ENCODE data around the gene RPRD1A.

DNA sequence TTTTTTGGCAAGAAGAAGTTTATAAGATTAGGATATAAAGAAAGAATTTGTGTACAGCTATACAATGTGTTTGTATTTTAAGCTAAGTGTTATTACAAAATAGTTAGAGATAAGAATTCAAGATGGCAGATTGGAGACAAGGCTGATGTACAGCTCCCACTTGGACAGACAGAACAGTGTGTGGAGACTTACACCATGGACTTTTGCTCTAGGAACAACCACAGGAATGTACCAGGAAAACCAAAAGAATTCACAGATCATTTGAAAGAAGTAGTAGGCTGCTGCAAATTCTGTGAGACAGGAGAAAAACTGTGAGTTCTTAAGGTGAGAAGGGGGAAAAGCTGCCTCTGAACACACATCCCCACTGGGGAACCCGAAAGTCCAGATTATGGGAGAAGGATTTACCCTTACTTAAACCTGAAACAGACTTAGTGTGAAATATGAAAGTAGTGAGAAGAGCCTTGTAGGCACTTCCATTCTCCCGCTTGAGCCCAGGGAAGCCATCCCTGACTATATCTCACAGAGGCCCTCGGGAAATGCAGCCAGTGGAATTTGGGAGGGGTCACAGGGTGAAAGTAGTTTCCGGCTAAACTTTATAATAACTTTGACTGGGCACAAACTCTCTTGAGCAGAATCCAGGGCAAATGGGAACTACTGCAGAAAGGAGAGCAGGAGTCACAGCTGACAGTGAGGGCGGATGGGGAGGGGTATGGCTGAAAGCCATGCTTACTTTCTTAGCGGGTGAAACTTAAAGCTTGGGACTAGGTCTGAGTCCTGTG is 11.6 kb upstream of the RPRD1A start:
- TF ChIP-seq, protein P1, sequence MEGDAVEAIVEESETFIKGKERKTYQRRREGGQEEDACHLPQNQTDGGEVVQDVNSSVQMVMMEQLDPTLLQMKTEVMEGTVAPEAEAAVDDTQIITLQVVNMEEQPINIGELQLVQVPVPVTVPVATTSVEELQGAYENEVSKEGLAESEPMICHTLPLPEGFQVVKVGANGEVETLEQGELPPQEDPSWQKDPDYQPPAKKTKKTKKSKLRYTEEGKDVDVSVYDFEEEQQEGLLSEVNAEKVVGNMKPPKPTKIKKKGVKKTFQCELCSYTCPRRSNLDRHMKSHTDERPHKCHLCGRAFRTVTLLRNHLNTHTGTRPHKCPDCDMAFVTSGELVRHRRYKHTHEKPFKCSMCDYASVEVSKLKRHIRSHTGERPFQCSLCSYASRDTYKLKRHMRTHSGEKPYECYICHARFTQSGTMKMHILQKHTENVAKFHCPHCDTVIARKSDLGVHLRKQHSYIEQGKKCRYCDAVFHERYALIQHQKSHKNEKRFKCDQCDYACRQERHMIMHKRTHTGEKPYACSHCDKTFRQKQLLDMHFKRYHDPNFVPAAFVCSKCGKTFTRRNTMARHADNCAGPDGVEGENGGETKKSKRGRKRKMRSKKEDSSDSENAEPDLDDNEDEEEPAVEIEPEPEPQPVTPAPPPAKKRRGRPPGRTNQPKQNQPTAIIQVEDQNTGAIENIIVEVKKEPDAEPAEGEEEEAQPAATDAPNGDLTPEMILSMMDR (conservative IDR thresholded peaks at IDR 0.05; ENCODE audit: low read depth, low read length) = no peak
- no peak for TF ChIP-seq EZH2 (IDR thresholded peaks at IDR 0.05; ENCODE audit: borderline replicate concordance, low read depth, low read length, poor library complexity, severe bottlenecking)

Measured in A673 (cell line).